PC-3 (cell line): Measurements from ENCODE around the gene PCGF5. TPM values are rescaled to one million over a fixed set of nuclear protein-coding genes. Genes with fewer than 3 reads are reported as not detected.
A peak's percentile ranks its signal among the peaks of the same experiment; 100 is the strongest.

Experiments
- ATAC-seq: fragments of 200-7000 bp; cut with Tn5 transposase; 2 replicates; pipeline ENCODE4 v1.9.1; 2020; ENCODE audit warnings: mild to moderate bottlenecking, moderate library complexity
- BruUV-seq: library from RNA; stranded (reverse); fragments of 400-500 nt; replicated peaks from 2 replicates; lab custom pipeline; 2021; lab: Mats Ljungman, UMichigan
- CTCF ChIA-PET: fragments of 300-600 bp; sonication (Branson Sonifier 250); formaldehyde crosslinking; loops from one replicate; lab custom pipeline; 2022; ENCODE audit warnings: antibody characterized with exemption; lab: Charles Lee
- POLR2A ChIA-PET: fragments of 300-600 bp; sonication (Branson Sonifier 250); formaldehyde crosslinking; loops from one replicate; lab custom pipeline; 2022; ENCODE audit warnings: antibody characterized with exemption; ENCODE audit not compliant: unreplicated experiment; lab: Charles Lee
- DNase-seq: peaks from one replicate; pipeline ENCODE4 v3.0.0-alpha.2; 2015
- H2AFZ ChIP-seq: fragments of 300-600 bp; sonication (generic); 2 replicates; pipeline ENCODE4 v1.6.0; 2016; ENCODE audit warnings: antibody characterized with exemption, low read length
- H3F3A ChIP-seq: fragments of 300-600 bp; sonication (generic); one replicate; pipeline ENCODE4 v1.6.0; 2017; ENCODE audit warnings: antibody characterized with exemption, low read length, control low read depth, mild to moderate bottlenecking; ENCODE audit not compliant: unreplicated experiment
- H3K27ac ChIP-seq: fragments of 300-600 bp; sonication (generic); 2 replicates; pipeline ENCODE4 v1.5.1; 2016; ENCODE audit warnings: mild to moderate bottlenecking, low read length
- H3K27me3 ChIP-seq: fragments of 300-600 bp; sonication (generic); 2 replicates; pipeline ENCODE4 v1.6.1; 2016; ENCODE audit warnings: low read length, mixed read lengths
- H3K36me3 ChIP-seq: fragments of 300-600 bp; sonication (generic); 2 replicates; pipeline ENCODE4 v1.6.1; 2016; ENCODE audit warnings: low read depth, mixed run types, low read length, mixed read lengths
- H3K4me1 ChIP-seq: fragments of 300-600 bp; sonication (generic); 2 replicates; pipeline ENCODE4 v1.5.1; 2016; ENCODE audit warnings: low read length; ENCODE audit not compliant: insufficient read depth
- H3K4me2 ChIP-seq: fragments of 300-600 bp; sonication (generic); 2 replicates; pipeline ENCODE4 v1.6.0; 2016; ENCODE audit warnings: low read length
- H3K4me3 ChIP-seq: fragments of 300-600 bp; sonication (generic); 2 replicates; pipeline ENCODE4 v1.5.1; 2016; ENCODE audit warnings: mild to moderate bottlenecking, low read length, mixed read lengths
- H3K79me2 ChIP-seq: fragments of 300-600 bp; sonication (generic); 2 replicates; pipeline ENCODE4 v1.6.1; 2017; ENCODE audit warnings: low read length, mixed read lengths
- H3K9ac ChIP-seq: fragments of 300-600 bp; sonication (generic); 2 replicates; pipeline ENCODE4 v1.6.0; 2016; ENCODE audit warnings: mild to moderate bottlenecking, low read length
- H3K9me2 ChIP-seq: fragments of 300-600 bp; sonication (generic); replicated peaks from 2 replicates; pipeline ENCODE4 v1.6.1; 2016; ENCODE audit warnings: mixed run types, low read length, mixed read lengths
- H3K9me3 ChIP-seq: fragments of 300-600 bp; sonication (generic); 2 replicates; pipeline ENCODE4 v1.6.1; 2016; ENCODE audit warnings: low read length, mixed read lengths
- H4K20me1 ChIP-seq: fragments of 300-600 bp; sonication (generic); 2 replicates; pipeline ENCODE4 v1.6.1; 2016; ENCODE audit warnings: low read length, mixed read lengths
- CTCF ChIP-seq: fragments of 300-600 bp; sonication (generic); conservative IDR thresholded peaks from 2 replicates; pipeline ENCODE4 v1.5.1; 2017; ENCODE audit warnings: antibody characterized with exemption, low read depth, mild to moderate bottlenecking, low read length
- EZH2 ChIP-seq: fragments of 300-600 bp; sonication (generic); IDR thresholded peaks from one replicate; pipeline ENCODE4 v1.6.1; 2017; ENCODE audit warnings: antibody characterized with exemption, mild to moderate bottlenecking, low read length; ENCODE audit not compliant: unreplicated experiment
- EZH2phosphoT487 ChIP-seq: fragments of 300-600 bp; sonication (generic); IDR thresholded peaks from 2 replicates; pipeline ENCODE4 v1.6.1; 2018; ENCODE audit warnings: mild to moderate bottlenecking, antibody characterized with exemption, low read length, borderline replicate concordance
- intact Hi-C: fragments of 100-400 bp; cut with micrococcal nuclease; formaldehyde crosslinking; loops from 2 replicates; pipeline ENCODE4 v1.9.0; 2023
- total RNA-seq: library from RNA; depleted of rRNA; stranded (reverse); fragments of >200 nt; gene quantifications from 2 replicates; pipeline ENCODE4 v1.2.3, GENCODE V29; 2014

The PCGF5 gene
- total RNA-seq, 1 experiment from 2014 or later, result 25.0 TPM

DNA sequence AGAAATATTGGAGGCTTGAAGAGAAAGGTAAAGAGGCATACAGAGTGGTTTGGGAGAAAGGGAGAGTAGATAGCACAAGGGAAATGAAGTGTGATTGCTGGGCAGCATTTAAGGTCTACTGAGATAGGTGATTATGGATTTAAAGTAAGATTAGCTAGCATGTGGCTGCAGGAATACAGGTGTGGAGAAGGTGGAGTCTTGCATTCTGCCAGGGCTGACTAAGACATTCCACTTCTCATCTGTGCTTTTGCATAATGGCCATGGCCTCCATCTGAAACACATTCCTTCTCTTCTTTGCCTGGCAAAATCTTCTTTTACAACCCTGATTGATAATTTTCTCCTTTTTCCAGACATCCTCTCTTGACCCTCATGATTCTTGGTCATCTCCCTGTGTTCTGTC is 31.6 kb upstream of the PCGF5 start:
- Histone ChIP-seq H3K4me2 (no peak overlapping the region), H3K27ac (no peak overlapping the region), H3F3A (no peaks in the 10 kb centered on the region), H3K36me3 (no peaks in the 10 kb centered on the region), H4K20me1 (no peaks in the 10 kb centered on the region), H3K27me3 (no peaks in the 10 kb centered on the region), H3K9me3 (no peaks in the 10 kb centered on the region), H3K9ac (no peak overlapping the region), H3K79me2 (no peaks in the 10 kb centered on the region), H2AFZ (no peak overlapping the region), H3K4me1 (peaks cover 6% of the 10 kb centered on the region; the same call in 1 of the 2 replicates), H3K4me3 (no peak overlapping the region), H3K9me2 (no peaks in the 10 kb centered on the region)
- intact Hi-C loops, result no loop called here
- ATAC-seq (no peak), DNase-seq (no peak)
- no peak for TF ChIP-seq EZH2phosphoT487
- TF ChIP-seq CTCF, result no peak
- no peak for TF ChIP-seq EZH2
- ChIA-PET CTCF (no interaction called here), POLR2A (no interaction called here)
- BruUV-seq, result no TSS peak

DNA sequence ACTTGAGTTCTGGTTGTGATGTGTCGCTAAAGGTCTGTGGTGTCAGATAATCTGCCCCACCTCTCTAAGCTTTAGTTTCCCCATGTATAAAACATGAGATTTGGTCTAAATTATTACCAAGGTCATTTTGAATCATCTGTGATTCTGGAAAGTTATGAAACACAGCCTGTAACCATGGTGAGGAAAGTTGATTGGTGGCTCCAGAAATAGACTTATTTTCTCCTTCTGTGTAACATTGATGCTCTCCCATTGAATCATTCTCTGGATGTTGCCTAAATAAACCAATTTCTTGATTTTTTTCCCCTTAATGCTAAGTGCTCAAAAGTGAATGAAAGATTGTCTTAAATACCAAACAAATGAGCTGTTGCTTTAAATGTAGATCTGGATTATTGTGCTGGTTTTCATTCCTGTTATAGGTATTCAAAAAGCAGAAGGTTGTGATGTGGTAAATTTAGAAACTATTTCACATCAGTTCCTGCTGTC is 30.0 kb upstream of the PCGF5 start:
- Histone ChIP-seq H3K36me3 (no peaks in the 10 kb centered on the region), H3K4me3 (no peak overlapping the region), H3K9me2 (no peaks in the 10 kb centered on the region), H3F3A (no peaks in the 10 kb centered on the region), H3K4me1 (peaks cover under 1% of the 10 kb centered on the region; the same call in 1 of the 2 replicates), H3K27ac (no peak overlapping the region), H3K9ac (no peak overlapping the region), H3K4me2 (no peak overlapping the region), H3K27me3 (no peaks in the 10 kb centered on the region), H3K79me2 (no peaks in the 10 kb centered on the region), H2AFZ (no peak overlapping the region), H3K9me3 (no peaks in the 10 kb centered on the region), H4K20me1 (no peaks in the 10 kb centered on the region)
- ChIA-PET CTCF (no interaction called here), POLR2A (no interaction called here)
- ATAC-seq (no peak), DNase-seq (no peak)
- BruUV-seq, result no TSS peak
- TF ChIP-seq EZH2 (no peak), CTCF (no peak), EZH2phosphoT487 (no peak)
- intact Hi-C loops, result no loop called here

DNA sequence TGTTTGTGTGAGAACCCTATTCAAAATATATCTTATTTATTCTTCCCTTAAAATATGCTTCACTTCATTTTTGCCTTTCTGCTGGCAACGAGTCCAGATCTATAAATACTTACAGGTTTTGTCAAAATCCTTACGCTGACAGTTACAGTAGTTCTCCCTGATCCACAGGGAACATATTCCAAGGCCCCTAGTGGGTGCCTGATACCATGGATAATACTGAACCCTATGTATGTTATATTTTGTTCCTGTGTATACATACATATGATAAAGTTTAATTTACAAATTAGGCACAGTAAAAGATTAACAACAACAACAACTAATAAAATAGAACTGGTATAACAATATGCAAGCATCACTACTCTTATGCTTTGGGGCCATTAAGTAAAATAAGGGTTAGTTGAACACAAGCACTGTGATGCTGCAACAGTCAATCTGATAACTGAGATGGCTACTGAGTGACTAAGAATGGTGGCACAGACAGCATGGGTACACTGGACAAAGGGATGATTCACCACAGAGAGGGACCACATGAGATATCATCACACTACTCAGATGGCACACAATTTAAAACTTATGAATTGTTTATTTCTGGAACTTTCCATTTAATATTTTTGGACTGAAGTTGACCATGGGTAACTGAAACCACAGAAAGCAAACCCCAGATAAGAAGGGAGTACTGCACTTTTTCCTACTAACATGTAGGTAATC is 29.4 kb upstream of the PCGF5 start:
- Histone ChIP-seq H3K9me3 (no peaks in the 10 kb centered on the region), H3K9me2 (no peaks in the 10 kb centered on the region), H3K27me3 (no peaks in the 10 kb centered on the region), H3K36me3 (no peaks in the 10 kb centered on the region), H3K4me1 (no peaks in the 10 kb centered on the region; the same call in 1 of the 2 replicates), H2AFZ (no peak overlapping the region), H3K4me2 (no peak overlapping the region), H3K27ac (no peak overlapping the region), H3K9ac (no peak overlapping the region), H3K79me2 (no peaks in the 10 kb centered on the region), H4K20me1 (no peaks in the 10 kb centered on the region), H3K4me3 (no peak overlapping the region), H3F3A (no peaks in the 10 kb centered on the region)
- intact Hi-C loops, result no loop called here
- ChIA-PET CTCF (no interaction called here), POLR2A (no interaction called here)
- no TSS peak for BruUV-seq
- peak; percentile 37 for DNase-seq
- TF ChIP-seq EZH2 (no peak), CTCF (no peak), EZH2phosphoT487 (no peak)
- peak; percentile 43 for ATAC-seq
